Measurements from ENCODE around the gene KRT76. TPM values are rescaled to one million over a fixed set of nuclear protein-coding genes. Genes with fewer than 3 reads are reported as not detected.

Gene KRT76
- polyA plus RNA-seq, 1 donor (not counting 4 experiments of a cell fraction or from before 2014, with no cell fraction given): not detected

GRCh38 chr12:52748578-52748977 lies 28.6 kb downstream of the KRT76 start:
- Histone ChIP-seq H3K9me1 (ENCODE audit: control insufficient read depth, extremely low read depth, insufficient read depth, low read length) (no peaks in the 10 kb centered on the region), H3K27ac (ENCODE audit: control insufficient read depth, insufficient read depth, low read length) (no peak overlapping the region), H2AFZ (ENCODE audit: control insufficient read depth, low read length) (no peak overlapping the region), H3K27me3 (ENCODE audit: control insufficient read depth, extremely low read depth, insufficient read depth, low read length) (peaks cover 12% of the 10 kb centered on the region), H3K9me3 (ENCODE audit: control insufficient read depth, low read depth, low read length) (no peaks in the 10 kb centered on the region), H4K20me1 (ENCODE audit: control insufficient read depth, extremely low read depth, insufficient read depth, low read length) (no peaks in the 10 kb centered on the region), H3K4me1 (ENCODE audit: control insufficient read depth, extremely low read depth, insufficient read depth, low read length) (no peaks in the 10 kb centered on the region), H3K4me3 (ENCODE audit: control insufficient read depth in 2 of 3, extremely low read depth in 1 of 3, insufficient read depth in 2 of 3, low read depth in 1 of 3, low read length in 3 of 3) (no peak overlapping the region), H3K36me3 (ENCODE audit: control insufficient read depth in 2 of 2, extremely low read depth in 1 of 2, insufficient read depth in 2 of 2, low read length in 2 of 2) (no peaks in the 10 kb centered on the region), H3K9ac (ENCODE audit: control insufficient read depth, extremely low read depth, insufficient read depth, low read length) (no peak overlapping the region), H3K79me2 (ENCODE audit: control insufficient read depth, insufficient read depth, low read length) (no peaks in the 10 kb centered on the region), H3K4me2 (ENCODE audit: control insufficient read depth, extremely low read depth, insufficient read depth, low read depth, low read length) (no peak overlapping the region)
- DNase-seq (ENCODE audit: low read depth, low spot score): no peak
- dilution Hi-C loops (cut with MboI; ENCODE audit: extremely low pct_ligation_motif_present, low sequenced_read_pairs): no loop called here
- no peak for FAIRE-seq
- TF ChIP-seq EZH2 (IDR thresholded peaks at IDR 0.05; ENCODE audit: low read length): no peak
- TF ChIP-seq CTCF (optimal IDR thresholded peaks at IDR 0.05 in 1 of 3, IDR thresholded peaks at IDR 0.05 in 1 of 3, conservative IDR thresholded peaks at IDR 0.05 in 1 of 3; ENCODE audit: extremely low read depth in 1 of 3, insufficient read depth in 2 of 3, low read length in 3 of 3): no peak

DNA sequence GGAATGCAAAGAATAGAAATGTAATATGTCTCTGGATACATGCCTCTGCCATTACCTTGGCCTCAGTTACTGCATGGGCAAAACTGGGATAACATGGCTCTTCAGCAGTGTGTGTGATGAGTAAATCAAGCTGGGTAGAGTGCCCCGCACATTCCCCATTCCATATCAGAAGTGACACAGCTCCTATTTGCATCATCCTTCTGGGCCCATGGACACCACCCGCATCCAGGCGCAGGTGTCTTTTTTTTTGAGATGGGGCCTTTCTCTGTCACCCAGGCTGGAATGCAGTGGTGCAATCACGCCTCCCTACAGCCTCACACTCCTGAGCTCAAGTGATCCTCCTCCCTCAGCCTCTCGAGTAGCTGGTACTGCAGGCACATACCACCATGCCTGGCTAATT lies 31.6 kb downstream of the KRT76 start:
- H4K20me1 ChIP-seq (ENCODE audit: control insufficient read depth, extremely low read depth, insufficient read depth, low read length): no peaks in the 10 kb centered on the region
- H3K27ac ChIP-seq (ENCODE audit: control insufficient read depth, insufficient read depth, low read length): no peak overlapping the region
- dilution Hi-C loops (cut with MboI; ENCODE audit: extremely low pct_ligation_motif_present, low sequenced_read_pairs): no loop called here
- no peaks in the 10 kb centered on the region for H3K9me3 ChIP-seq (ENCODE audit: control insufficient read depth, low read depth, low read length)
- H3K36me3 ChIP-seq (ENCODE audit: control insufficient read depth in 2 of 2, extremely low read depth in 1 of 2, insufficient read depth in 2 of 2, low read length in 2 of 2): no peaks in the 10 kb centered on the region
- no peak overlapping the region for H3K9ac ChIP-seq (ENCODE audit: control insufficient read depth, extremely low read depth, insufficient read depth, low read length)
- no peak overlapping the region for H2AFZ ChIP-seq (ENCODE audit: control insufficient read depth, low read length)
- no peak overlapping the region for H3K4me2 ChIP-seq (ENCODE audit: control insufficient read depth, extremely low read depth, insufficient read depth, low read depth, low read length)
- peaks cover 3% of the 10 kb centered on the region for H3K9me1 ChIP-seq (ENCODE audit: control insufficient read depth, extremely low read depth, insufficient read depth, low read length)
- peaks cover 5% of the 10 kb centered on the region for H3K27me3 ChIP-seq (ENCODE audit: control insufficient read depth, extremely low read depth, insufficient read depth, low read length)
- no peak for TF ChIP-seq EZH2 (IDR thresholded peaks at IDR 0.05; ENCODE audit: low read length)
- TF ChIP-seq CTCF (optimal IDR thresholded peaks at IDR 0.05 in 1 of 3, IDR thresholded peaks at IDR 0.05 in 1 of 3, conservative IDR thresholded peaks at IDR 0.05 in 1 of 3; ENCODE audit: extremely low read depth in 1 of 3, insufficient read depth in 2 of 3, low read length in 3 of 3): no peak
- H3K79me2 ChIP-seq (ENCODE audit: control insufficient read depth, insufficient read depth, low read length): no peaks in the 10 kb centered on the region
- DNase-seq (ENCODE audit: low read depth, low spot score) (no peak), FAIRE-seq (no peak)
- H3K4me3 ChIP-seq (ENCODE audit: control insufficient read depth in 2 of 3, extremely low read depth in 1 of 3, insufficient read depth in 2 of 3, low read depth in 1 of 3, low read length in 3 of 3): no peak overlapping the region
- no peaks in the 10 kb centered on the region for H3K4me1 ChIP-seq (ENCODE audit: control insufficient read depth, extremely low read depth, insufficient read depth, low read length)
